GM12865 (cell line): Measurements from ENCODE around the gene SRGAP2C.
"Not testable (repeated sequence)": the region's sequence is repeated elsewhere in the genome, so short reads cannot be mapped to it uniquely, and the experiment has no call there.

ENCODE experiments used
- DNase-seq: peaks from one replicate; pipeline ENCODE4 v3.0.0; 2010; ENCODE audit warnings: low read depth
- H3K4me3 ChIP-seq: 2 replicates; pipeline ENCODE4 v1.5.1; 2011; ENCODE audit warnings: mild to moderate bottlenecking, low read depth, low read length, control low read depth

SRGAP2C gene

DNA sequence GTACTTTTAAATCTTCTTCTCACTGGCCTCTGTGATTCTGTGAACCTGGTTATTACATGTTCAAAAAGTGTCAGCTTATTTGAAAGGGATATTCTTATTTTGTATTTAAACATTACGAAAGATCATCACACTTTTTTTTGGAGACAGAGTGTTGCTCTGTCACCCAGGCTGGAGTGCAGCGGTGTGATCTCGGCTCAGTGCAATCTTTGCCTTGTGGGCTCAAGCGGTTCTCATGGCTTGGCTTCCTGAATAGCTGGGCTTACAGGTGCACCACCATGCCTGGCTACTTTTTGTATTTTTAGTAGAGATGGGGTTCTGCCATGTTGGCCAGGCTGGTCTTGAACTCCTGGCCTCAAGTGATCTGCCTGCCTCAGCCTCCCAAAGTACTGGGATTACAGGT lies 82.3 kb downstream of the SRGAP2C start:
- not testable (repeated sequence) for DNase-seq, H3K4me3 ChIP-seq

DNA sequence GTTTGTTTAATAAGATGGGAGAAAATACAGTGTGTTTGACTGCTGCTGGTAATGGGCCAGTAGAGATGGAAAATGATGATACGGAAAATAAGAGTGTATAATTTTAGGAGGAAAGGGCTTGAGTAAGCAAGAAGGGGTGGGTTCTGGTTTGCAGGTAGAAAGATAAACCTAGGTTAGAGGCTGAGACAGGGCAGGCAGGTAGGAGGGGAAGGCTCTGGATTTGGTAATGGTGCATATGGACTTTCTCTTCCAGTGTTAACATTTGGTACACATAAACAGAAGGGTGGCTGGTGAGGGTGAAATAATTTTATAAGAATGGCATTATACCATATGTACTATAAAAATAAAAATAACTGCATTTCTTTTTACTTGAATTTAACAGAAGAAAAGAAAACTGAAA lies 84.5 kb downstream of the SRGAP2C start:
- DNase-seq, H3K4me3 ChIP-seq: not testable (repeated sequence)

DNA sequence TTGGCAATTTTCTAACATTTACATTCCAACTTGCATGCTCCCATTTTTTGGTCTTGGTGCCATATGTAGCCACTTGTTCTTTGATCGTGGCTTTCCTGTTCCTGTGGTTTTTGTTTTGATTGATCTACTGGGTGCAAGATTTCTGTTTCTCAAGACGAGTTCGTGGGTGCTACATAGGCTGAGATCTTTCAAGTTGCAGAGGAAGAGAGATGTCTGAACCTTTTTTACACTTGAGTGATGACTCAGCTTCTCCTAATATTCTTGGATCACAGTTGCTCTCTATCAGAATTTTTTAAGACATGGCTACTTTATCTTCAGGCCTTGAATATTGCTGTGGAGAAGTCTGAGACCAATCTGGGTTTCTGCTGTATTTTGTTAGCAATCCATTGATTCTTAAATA lies 85.2 kb downstream of the SRGAP2C start:
- DNase-seq, H3K4me3 ChIP-seq: not testable (repeated sequence)

DNA sequence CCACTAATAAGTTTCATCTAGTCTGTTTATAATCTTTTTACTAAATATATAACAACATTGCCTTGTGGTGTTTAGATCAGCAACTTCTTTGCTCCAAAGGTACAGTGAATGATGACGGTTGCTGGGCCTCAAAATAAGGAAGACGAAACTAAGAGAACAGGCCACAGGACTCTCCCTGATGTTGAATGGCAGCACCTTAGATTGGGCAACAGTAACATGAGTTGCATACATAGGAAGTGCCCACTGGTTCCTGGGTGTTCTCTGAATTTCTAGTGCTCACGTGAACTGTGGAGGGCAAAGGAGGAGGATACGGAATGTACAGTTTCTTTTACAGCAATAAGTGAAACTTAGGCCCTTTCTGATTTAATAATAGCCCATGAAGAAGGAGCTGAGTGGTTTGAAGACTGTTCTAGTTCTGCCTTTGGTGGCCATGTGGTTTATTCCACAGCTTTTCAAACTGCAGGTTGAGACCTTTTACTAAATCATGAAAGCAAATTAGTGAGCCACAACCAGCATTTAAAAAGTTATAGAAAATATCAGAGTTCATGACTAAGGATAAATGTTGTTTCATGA lies 86.5 kb downstream of the SRGAP2C start:
- H3K4me3 ChIP-seq = not testable (repeated sequence)
- peak; percentile 10 for DNase-seq

DNA sequence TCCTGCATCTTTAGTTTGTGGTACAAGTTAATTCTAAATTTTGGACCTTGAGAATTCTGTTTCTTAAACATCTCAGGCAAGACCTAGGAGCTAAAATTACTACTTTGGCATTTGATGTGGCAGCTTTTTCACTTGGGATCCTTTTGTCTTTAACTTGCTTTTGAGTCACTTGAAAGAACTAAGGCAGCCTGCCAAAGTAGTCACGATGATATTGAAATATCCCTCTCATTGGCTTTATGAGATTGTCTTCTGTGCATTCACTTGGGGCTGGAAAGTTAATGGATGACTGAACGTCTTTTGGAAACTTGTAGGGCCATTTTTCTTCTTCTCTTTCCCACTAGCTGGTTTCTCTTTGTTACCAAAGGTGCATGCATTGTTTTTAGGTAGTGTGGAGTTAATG lies 90.7 kb downstream of the SRGAP2C start:
- H3K4me3 ChIP-seq, DNase-seq: not testable (repeated sequence)

DNA sequence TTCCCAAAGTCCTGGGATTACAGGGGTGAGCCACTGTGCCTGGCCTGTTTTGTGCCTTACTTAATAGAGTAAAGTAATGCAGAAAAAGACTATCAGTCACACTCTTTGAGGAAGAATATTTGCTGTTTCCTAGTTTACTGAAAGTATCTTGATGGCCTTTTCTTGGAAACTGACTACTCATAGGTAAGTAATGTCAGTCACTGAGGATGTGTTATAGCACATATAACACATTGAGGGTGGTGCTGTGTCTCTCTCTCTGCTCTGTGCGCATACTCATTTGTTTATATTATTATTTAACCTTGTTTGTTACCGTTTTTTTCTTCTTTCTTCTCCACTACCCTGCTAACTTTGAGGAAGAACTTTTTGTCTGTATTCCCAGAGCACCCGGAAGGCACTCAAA lies 93.4 kb downstream of the SRGAP2C start:
- not testable (repeated sequence) for DNase-seq, H3K4me3 ChIP-seq

DNA sequence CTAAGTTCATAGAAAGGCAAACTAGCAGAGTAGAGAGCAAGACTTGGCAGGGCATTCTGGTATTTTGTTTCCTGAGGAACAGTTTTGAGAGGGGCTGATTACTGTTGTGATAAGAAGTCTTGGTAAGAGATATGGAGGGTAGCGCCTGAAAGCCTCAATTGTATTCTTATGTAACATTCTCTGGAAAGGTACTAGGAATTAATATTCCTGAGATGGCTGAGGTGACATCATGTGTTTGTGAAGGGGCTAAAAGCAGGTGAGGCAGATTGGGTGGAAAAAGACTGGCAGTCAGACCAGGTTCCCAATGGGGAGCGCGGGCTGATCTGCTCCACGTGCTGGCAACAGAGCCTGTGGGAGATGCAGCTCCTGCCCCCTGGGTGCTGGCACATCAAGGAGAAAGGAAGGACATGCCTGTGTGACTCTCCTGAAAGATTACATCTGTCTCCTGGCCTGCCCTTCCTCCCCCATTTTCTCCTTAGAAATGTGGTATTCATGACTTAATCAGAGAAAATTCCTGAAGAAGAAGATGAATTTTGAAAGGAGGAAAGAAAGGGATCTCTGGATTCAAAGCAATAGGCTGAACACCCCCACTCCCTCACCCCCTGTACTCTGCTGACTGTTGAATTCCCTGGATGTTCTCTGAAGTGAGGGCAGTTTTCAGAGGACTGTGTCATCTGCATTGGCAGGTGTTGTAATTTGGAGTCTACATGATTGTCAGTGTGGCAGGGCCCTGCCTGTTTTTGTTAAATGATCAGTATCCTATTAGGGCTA lies 94.2 kb downstream of the SRGAP2C start:
- DNase-seq, H3K4me3 ChIP-seq: not testable (repeated sequence)

DNA sequence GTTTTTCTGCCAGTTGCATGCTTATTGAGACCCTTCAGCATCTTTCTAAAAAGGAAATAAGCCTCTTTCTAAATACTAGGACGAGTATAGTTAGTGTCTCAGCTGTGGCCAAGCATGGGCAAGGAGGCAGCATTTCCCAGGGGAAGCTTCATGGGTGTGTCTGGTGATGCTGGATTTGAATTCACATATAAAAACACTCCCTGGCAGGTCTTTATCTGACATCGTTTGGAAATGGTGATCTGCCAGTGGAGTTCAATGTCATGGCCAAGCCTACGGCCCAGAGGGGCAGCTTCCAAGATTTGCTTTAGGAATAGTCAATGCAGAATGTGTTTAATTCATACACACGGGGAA lies 94.7 kb downstream of the SRGAP2C start:
- not testable (repeated sequence) for DNase-seq, H3K4me3 ChIP-seq

DNA sequence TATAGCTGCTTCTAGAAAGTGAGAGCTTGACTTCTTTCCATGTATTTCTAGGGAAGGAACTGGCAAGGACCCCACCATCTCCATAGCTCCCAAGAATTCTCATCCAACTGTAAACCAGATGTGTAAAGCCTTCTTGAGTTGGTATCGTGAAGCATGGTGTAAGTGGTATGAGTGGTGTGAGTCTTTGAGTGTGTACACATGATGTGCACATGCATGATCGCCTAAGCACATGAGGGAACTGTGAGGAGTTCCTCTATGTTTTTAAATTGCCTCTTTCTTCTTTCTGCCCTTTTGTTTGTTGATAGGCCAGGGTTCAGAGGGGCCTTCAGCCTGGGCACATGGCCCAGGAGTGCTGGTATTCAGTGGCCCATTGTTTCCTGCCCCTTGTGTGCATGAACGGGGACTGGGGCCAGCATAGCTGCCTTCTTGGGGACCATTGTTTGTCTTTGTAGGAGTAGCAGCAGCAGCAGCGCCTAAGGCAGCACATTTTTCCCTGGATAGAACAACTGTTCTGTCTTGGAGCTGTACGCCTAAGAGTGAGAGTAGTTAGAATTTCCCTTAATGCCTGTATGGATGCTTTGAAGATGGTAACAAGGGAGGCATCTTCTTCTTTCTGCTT lies 96.0 kb downstream of the SRGAP2C start:
- not testable (repeated sequence) for H3K4me3 ChIP-seq, DNase-seq

DNA sequence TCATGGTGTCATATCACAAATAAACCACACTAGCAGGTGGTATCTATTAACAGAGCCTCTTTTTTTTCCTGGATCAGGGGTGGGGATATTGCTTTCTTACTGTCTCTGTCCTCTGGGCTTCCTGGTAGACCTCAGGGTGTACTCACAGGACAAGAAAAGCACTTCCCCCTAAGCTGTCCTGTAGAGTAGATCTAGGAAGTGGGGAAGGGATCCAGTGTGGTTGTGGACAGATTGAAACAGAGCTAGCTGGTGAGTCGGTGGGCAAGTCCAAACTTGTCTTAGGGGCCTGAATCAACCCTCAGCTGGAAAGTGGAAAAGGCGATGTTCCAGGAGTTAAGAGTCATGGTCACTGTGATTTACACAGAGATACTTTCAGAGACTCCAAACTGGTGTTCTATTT lies 96.7 kb downstream of the SRGAP2C start:
- not testable (repeated sequence) for H3K4me3 ChIP-seq, DNase-seq

DNA sequence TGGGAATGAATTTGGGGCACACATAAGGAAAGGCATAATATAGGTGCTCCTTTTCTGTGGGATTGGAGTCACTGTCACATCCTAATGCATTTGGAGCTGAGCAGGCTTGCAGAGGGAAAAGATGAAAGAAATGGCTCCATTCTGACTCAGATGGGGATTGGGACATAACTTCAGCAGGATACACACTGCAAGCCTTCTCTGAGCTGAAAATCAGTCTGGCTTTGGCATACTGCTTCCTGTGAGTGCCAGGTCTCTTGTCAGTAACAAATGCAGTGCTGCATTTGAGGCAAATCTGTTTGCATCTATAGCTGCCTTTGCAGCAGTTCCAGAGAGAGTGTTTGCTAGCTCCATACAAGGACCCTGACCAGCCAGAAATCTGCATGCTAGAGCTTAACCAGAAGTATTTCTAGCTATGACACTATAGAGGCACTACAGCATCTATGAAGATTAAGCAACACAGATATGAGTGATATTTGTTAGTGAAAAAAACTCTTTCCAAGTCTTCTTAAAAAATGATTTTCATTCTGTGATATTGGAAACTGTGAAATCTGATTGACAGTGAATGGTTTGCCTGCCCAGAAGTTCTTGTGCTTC lies 98.9 kb downstream of the SRGAP2C start:
- H3K4me3 ChIP-seq, DNase-seq: not testable (repeated sequence)

DNA sequence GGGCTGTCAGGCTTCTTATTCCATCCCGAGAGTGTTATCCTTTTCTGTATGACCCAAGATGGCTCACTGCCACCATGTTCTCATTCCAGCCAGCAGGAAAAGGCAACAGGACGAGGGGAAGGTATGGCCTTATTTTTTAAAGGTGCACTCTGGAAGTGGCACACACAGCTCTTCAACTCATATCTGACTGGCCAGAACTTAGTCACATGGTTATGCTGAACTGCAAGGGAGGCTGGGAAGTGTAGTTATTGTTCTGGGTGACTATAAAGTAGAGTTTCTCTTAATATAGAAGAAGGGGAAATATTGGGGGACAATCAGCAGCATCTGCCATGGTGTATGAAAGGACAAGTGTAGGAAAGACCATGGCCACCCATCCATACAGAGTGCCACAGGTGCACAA lies 107.8 kb downstream of the SRGAP2C start:
- not testable (repeated sequence) for DNase-seq, H3K4me3 ChIP-seq

DNA sequence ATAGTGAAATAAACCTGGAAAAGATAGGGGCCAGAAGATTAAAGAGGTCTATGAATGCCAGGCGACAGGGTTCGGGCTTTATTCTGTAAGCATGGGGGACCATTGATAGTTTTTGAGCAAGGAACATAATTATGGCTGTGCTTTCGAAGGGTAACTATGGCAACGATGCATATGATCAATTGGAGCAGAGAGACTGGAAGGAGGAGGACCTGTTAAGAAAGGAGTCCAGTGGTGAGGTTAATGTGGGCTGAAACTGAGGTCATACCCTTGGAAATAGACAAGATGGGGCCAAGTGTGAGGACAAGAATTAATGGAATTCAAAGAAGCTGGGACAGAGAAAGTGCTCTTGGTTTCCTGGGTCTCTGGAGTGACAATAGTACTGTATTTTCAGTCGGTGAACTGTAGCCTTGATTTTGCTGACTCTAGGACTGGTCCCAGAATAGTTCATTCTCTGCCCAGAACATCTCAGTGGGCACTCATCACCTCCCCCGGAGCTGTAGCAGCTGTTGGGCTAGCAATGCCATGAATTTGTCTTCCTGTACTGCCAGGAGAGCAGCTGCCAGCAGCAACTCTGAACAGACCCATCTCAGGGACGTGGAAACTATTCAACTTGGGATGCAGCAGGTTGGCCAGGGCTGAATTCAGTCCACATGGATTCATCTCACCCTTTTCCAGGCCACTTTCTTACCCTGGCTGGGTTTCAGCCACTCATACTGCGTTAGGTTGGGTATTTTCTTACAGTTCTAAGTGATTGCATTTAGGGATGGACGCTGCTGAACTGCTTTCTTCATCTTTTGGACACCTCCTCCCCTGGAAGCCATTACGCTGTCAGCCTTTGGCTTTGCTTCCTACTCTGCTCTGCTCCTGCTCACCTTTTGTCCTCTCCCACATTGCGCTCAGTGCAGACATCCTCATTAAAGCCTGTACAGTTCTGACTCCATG lies 108.8 kb downstream of the SRGAP2C start:
- not testable (repeated sequence) for H3K4me3 ChIP-seq, DNase-seq

DNA sequence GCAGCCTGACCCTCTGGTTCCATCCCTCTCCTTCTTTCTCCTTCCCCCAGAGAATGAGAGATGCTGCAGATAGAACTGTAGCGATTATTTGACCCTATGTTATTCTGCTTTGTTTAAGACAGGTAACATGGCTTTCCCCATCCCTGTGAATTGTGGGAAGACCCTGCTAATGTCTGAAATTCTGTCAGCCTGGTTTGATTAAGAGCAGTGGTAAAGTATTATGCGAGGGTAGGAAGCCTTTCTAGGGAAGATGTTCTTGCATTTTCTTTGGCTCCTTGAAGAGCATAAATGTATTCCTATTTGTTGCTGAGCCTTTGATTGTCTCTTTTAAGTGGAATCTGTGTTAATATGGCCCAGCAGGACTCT lies 109.4 kb downstream of the SRGAP2C start:
- H3K4me3 ChIP-seq, DNase-seq: not testable (repeated sequence)

DNA sequence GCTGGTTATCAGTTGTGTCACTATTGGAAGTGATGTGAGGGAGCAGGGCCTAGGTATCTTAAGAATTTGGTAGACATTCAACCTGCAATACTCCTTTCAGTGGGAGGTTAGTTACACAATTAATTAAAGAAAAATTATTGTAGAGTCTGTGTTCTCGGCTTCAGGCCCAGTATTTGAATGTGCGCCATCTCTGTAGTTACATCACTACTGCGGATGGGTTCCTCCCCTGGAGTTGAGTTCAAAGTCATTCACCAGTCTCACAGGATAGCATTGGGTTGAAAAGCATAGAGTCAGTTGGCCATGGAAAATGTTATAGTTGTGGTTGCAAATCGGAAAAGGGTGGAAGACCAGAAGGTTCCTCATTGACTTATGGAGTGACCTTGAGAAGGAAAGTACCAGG lies 111.8 kb downstream of the SRGAP2C start:
- DNase-seq = not testable (repeated sequence)

DNA sequence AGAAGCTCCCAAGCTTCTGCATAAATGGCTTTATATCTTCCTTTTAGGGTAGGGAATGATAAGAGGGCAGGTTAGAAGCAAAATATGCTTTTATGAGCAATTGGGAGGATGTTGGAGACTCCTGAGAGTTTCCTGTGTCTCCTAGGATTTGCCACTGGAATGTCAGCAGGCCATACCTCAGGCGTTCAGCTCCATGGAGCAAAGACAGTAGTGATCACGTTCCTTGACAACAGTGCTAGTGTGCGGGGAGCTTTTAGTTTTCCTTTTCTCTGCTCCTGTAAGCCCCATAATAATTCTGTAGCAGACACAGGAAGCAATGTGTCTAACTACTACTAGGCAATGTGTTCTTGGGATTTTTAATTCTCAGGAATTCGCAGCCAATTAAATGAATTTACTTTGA lies 113.8 kb downstream of the SRGAP2C start:
- not testable (repeated sequence) for DNase-seq, H3K4me3 ChIP-seq

More for the DNA sequence above, 111.8 kb downstream of the SRGAP2C start:
- not testable (repeated sequence) for H3K4me3 ChIP-seq

DNA sequence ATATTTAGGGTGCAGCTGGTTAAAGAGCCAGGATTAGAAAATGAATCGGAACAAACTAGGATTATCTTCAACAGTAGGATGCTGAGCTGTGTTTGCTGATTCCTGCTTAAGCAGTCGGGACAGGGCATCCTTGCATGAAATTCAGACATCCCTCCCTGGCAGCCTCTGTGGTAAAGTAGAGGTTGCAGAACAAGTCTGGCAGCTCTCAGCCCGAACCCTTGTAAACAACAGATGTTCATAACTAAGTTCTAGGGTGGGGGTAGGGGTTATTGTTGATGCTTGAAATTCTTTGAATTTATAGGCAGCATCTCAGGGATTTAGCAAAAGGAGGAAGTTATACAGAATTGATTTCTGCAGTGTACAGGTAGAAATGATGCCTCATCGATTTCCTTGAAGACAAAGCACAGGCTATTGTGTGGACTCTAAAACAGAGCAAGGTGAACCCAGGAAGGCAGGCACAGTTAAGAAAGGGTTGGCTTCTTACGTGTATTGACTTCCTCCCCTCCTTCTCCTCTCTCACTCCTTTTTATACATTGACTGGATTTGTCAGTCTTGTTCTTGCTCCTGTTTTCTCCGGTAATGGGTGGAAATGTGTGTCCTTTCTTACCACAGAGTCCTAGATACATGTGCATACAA lies 114.9 kb downstream of the SRGAP2C start:
- not testable (repeated sequence) for DNase-seq, H3K4me3 ChIP-seq

DNA sequence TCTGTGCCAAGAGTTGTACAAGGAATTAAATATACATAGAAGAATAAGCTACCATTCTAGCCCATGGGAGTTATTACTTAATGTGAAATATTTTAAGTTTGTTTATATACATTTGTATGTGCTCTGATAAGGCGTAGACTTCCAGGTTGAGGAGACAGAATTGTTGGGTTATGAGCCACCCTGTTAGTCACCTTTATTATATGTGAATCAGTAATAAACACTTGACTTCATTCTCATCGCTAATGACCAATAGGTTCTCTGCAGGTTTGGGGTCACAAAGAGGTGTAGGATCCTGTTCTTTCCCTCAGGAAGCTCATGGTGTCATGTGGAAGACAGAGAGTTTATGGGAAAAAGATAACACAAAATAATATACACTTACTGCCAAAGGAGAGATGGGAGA lies 117.1 kb downstream of the SRGAP2C start:
- not testable (repeated sequence) for DNase-seq, H3K4me3 ChIP-seq

DNA sequence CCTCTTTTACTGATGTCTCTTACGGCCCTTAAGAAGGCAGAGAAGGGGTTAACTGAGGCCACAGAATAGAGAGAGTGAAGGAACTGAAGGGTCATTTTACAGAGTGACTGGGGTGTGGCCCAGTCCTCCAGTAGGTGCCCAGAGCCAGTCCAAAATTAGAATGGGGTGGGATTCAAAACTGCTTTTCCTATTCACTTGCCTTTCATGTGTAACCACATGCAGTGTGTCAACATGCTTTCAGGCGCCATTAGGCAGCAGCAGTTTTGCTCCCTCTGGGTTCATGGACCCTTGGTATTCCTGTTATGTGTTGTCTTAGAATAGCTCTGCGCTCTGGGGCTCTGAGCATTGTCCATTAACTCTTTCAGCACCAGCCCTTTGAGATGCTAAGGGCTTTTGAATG lies 123.0 kb downstream of the SRGAP2C start:
- not testable (repeated sequence) for DNase-seq, H3K4me3 ChIP-seq
